GM20000 (cell line): ENCODE measurements around the gene ALKBH3.

Experiments used
- DNase-seq: peaks from one replicate; pipeline ENCODE4 v3.0.0; 2012; ENCODE audit warnings: low spot score
- TF ChIP-seq, protein P1 (sequence below): IDR thresholded peaks from 2 replicates; pipeline ENCODE4 v1.5.1; 2012; ENCODE audit warnings: mild to moderate bottlenecking, control low read depth; ENCODE audit errors: extremely low read depth, missing control alignments

Gene ALKBH3

DNA sequence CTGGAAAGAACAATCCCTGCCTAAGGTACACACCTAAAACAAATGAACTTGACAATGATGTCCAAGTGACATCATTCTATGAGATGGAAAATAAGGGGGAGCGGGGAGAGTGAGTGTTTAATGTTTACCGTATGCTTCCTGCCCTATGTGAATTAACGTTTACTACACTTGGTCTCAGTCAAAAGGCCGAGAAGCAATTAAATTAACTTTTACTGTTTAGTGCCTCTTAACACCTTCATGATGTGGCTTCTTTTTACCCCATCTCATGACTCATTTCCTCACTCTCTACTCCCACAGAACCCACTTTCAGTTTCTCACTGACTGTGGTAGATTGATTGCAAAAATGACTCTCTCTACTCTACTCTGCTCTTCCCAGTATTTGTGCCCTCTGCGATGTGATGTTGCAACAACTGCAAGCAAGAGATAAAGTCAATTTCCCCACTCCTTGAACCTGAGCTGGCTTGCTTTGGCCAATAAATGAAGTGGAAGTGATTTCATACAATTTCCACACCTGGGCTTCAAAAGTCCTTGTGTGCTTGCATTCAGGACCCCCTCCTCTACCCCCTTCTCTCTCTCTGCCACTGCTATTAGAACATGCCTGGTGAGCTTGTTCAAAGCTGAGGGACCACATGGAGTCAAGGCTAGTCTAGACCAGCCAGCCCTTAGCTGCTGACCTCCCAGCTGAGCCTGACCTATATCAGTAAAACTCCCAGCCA is 11.6 kb upstream of the ALKBH3 start:
- DNase-seq: peak; percentile 81
- TF ChIP-seq, protein P1, sequence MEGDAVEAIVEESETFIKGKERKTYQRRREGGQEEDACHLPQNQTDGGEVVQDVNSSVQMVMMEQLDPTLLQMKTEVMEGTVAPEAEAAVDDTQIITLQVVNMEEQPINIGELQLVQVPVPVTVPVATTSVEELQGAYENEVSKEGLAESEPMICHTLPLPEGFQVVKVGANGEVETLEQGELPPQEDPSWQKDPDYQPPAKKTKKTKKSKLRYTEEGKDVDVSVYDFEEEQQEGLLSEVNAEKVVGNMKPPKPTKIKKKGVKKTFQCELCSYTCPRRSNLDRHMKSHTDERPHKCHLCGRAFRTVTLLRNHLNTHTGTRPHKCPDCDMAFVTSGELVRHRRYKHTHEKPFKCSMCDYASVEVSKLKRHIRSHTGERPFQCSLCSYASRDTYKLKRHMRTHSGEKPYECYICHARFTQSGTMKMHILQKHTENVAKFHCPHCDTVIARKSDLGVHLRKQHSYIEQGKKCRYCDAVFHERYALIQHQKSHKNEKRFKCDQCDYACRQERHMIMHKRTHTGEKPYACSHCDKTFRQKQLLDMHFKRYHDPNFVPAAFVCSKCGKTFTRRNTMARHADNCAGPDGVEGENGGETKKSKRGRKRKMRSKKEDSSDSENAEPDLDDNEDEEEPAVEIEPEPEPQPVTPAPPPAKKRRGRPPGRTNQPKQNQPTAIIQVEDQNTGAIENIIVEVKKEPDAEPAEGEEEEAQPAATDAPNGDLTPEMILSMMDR: no peak

DNA sequence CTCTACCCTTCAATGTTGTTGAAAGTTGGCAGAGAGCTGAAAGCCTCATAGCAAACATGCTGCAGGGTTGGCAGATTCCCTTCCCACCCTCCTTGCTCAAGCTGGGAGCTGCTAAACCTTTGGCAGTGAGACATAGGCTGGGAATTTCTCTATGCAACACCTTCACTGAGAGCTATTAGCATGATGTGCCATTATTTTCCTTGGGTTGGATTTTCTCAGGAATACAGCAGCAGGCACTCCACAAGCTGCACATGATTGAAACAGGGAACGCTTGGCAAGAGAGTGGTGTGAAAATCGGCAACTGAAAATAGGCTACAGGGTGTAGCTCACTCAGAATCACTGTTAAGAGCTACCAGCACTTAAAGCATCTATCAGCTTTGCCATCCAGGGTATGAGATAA is 9.6 kb upstream of the ALKBH3 start:
- TF ChIP-seq, protein P1: no peak
- DNase-seq: no peak

DNA sequence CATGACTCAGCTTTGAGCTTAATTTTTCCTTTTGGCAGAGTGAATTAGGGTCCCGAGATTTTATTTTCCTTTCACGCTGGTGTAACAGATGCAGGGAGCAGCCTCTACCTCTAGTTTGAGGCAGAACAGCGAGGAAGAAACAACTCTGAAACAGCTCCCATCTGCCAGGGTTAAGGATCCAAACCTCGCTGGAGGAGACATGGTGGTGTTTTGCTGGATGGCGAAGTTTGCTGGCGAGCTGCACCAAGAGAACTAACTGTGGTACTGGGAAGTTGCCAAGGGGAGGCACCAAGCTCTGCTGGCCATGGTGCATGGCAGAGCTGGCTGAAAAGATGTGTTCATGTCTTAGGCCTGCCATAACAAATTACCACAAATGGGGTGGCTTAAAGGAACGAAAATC is 7.6 kb upstream of the ALKBH3 start:
- DNase-seq: no peak
- TF ChIP-seq, protein P1: no peak

DNA sequence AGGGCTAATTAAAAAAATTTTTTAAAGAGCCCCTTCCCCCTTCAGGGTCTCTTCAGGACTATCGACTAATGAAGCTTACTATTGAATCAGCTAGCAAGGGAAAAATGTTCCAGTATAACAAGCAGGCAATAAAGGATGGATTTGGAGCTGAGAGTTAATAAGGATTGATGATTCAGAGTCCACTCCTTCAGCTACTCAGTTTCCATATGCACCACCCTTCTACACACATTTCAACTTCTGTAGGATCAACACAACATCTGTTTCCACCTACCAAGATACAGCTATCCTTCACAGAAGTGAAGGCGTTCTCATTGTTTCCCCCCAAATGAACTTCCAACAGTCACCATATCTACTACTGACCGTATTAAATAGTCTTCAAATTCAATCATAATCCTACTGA is 6.6 kb upstream of the ALKBH3 start:
- DNase-seq: no peak
- TF ChIP-seq, protein P1: no peak

DNA sequence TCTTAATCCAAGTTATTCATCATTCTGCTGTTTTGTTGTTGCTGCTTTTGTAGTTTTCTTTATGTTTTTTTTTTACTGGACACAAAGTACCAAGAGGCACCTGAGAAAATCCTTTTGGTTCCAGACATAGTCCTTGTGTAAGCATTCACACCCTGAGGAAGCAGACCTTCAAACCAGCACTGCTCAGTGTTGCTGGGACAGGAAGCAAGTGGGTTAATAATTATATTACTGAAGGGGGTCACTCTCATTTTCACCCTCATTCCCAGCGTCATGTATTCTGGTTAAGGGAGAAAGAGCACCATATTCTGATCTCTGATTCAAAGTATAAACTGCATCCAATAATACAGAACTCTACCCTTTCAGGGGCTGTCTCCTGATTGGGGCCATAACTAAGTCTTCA is 5.9 kb upstream of the ALKBH3 start:
- TF ChIP-seq, protein P1: no peak
- DNase-seq: no peak

DNA sequence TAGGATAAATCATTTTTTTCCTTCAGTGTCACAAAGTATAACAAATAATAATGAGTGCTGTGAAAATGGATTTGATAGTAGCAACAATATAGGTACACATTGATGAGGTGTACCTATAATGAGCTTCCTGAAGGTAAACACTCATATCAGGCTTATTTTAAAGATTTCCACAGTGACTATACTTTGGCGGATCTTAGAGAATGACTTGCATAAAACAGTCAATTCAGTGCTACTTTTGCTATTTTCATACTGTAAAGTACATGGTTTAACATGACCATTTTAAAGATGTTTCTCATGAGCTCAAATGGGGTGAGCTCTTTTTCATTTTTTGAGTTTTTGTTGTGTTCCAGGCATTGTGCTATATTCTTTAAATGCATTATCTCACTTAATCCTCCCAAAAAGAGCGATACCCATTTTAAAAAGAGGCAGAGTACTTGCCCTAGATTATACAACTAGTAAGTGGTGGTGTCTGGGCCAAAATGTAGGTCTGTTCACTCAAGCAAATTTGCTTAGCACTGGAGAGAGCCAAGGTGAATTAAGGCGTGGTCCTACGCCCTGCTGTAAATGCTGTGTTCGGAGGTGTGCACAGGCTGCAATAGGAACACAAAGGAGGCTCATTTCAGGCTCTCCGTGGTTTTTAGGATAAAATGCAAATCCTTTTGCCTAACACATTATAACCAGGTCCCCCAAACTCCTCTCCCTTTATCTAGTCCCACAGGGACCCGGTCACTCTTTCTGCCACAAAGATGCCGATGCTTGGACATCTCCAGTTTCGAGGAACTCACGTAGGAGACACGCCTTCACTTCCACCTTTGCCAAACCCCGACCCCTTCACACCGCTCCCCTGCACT is 617 bp upstream of the ALKBH3 start:
- TF ChIP-seq, protein P1: no peak
- peak; percentile 12 for DNase-seq

DNA sequence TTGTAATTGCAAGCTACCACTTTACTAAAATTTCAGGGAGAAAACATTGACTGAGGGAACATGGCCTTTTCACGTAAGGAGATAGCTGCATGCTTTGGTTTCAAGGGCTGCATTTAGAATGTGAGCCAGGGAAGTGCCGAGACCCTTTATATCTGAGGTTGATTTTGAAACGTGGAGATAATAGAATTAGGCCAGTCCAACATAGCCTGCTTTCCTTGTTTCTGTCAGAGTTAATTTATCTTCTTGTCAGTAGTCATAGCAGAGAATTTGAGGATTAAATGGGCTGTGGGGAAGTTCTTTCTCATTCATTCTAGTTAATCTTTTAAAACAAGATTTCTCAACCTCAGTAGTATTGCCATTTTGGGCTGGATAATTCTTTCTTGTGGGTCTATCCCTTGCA is 12.2 kb downstream of the ALKBH3 start:
- DNase-seq: no peak
- TF ChIP-seq, protein P1: no peak
